Urothelium cell line (cell line): Measurements from ENCODE around the gene CPN1.
"Not testable (repeated sequence)": the region's sequence is repeated elsewhere in the genome, so short reads cannot be mapped to it uniquely, and the experiment has no call there.

ENCODE experiments used
- DNase-seq: peaks from one replicate; pipeline ENCODE4 v3.0.0; 2011; ENCODE audit warnings: low spot score, mixed read lengths
- FAIRE-seq: peaks from 2 replicates; lab custom pipeline; 2011; peaks lifted over from hg19 to GRCh38; lab: Jason Lieb, UNC

CPN1 gene

DNA sequence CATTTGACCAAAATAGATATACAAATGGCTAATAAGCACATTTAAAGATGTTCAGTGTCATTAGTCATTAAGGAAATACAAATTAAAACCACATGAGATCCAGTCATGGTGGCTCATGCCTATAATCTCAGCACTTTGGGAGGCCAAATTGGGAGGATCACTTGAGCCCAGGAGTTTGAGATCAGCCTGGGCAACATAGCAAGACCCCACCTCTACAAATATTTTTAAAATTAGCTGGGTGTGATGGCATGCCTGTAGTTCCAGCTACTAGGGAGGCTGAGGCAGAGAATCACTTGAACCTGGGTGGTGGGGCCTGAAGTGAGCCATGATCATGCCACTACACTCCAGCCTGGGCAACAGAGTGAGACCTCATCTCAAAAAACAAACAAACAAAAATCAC, 607 bp upstream of the CPN1 start:
- not testable (repeated sequence) for DNase-seq, FAIRE-seq

- no peak for DNase-seq
- FAIRE-seq: no peak
Measured at GRCh38 chr10:100076750-100077149, 4.9 kb downstream of the CPN1 start.

GRCh38 chr10:100075426-100076220, 6.0 kb downstream of the CPN1 start:
- FAIRE-seq (no peak), DNase-seq (no peak)

GRCh38 chr10:100072514-100072913, 9.2 kb downstream of the CPN1 start:
- FAIRE-seq (no peak), DNase-seq (no peak)

- DNase-seq (no peak), FAIRE-seq (no peak)
Measured at GRCh38 chr10:100071529-100071928, 10.1 kb downstream of the CPN1 start.

- no peak for FAIRE-seq
- DNase-seq: no peak
Measured at GRCh38 chr10:100067466-100067865, 14.2 kb downstream of the CPN1 start.

DNA sequence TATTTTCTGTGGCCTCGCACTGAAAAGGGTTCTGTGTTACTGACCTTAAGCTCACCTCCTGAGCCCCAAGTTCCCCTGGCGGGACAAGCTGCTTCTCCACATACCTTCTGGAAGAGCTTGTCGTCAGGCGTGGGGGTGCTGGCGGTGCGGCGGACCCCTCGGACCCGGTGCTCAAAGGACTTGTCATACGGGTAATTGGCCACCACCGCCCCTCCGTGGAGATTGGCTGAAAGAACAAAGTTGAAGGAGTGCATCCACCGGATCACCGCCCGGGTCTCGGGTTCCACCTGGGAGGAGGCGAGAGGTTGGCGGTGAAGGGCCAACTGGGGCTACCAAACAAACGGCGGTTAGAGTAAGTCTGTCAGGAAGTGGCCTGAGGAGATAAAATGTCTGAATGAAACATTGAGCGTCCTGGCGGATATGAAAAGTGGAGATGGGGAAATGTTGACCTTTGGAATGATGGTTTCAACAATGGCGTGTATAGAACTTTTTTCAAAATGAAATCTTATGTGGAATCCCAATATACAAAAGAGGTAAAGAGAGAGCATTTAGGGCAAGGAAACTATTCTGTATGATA, 16.5 kb downstream of the CPN1 start:
- FAIRE-seq (no peak), DNase-seq (no peak)

DNA sequence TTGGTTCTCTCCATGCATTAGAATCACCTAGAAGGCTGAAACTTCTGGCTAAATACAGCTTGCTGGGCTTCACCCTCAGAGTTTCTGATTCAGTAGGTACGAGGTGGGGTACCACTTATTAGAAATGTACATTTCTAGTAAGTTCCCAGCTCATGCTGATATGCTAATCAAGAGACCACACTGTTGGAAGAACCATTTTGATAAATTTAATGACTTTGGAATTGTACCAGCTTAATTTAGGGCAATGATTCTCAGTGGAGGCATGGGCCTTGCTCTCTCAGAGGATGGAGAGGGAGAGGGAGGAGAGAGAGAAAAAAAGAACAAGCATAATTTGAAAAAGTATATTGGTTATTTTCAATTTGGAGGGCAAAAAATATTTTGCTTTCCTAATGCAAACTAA, 20.3 kb downstream of the CPN1 start:
- FAIRE-seq (no peak), DNase-seq (no peak)

DNA sequence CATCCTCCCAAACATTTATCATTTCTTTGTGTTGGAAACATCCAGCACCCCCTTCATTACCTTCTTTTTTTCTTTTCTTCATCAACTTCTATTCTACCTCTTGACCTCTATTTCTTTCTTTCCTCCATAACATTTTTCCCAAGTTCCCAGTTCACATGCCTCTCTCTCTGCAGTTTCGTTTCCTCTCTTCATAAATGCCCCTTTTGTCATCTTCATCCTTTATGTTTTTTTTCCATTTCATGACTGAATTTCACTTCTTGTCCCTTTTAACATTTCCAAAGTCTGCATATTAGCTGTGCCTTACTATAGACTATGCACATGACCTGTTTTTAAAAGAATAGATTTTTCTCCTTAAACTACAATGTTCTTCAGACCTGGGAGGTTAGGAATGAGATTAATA, 23.7 kb downstream of the CPN1 start:
- DNase-seq (no peak), FAIRE-seq (no peak)

DNA sequence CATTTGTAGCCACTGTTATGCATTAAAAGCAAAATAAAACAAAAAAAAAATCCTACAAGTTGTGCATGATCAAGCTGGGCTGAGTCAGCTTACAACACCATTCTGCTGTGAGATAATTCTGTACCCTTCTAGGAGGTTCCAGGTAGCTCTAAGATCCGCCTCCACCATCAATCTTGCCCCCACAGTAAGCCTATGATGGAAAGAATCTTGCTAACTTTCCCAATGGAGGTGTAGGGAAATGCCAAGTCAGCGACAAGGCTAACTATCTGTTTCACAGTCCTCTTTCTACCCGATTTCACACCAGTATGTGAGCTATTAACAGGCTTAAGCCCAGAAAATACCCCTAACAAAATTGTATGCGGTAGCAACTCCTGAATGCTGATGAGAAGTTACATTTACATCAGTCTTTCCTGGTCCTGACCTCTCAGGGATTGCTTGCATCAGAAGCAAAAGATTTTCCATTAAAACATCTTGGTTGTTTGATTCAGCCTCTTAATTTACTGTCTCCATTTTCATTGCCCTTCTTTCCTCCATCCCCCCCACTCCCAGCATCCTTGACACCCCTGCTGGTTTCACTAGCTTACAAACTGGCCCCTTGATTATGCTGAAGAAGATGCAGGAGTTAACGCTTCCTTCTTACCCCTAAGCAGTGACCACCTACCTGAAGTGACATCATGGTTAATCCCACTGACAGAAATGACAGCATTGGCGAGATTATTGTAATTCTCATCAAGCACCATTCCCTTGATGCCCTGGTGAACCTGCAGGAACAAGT, 27.8 kb downstream of the CPN1 start:
- DNase-seq (no peak), FAIRE-seq (no peak)

- FAIRE-seq (no peak), DNase-seq (peak; percentile 72)
Measured at GRCh38 chr10:100046021-100046486, 35.6 kb downstream of the CPN1 start.

DNA sequence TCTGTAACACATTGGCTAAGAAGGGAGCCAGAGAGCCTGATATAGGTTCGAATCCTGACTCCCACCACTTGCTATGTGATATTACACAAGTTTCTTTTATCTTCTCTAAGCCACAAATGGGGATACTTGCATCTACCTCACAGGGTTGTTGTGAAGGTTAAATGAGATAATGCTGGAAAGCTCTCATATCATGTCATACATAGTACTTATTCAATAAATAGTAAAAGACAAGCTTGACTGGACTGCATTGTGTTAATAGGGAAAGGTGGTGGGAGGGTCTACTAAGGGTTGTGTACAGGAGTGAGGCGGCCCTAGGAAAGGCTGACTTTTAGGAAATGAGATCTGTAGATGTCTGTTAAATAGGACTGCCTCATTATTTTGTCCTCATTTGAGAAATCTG, 36.1 kb downstream of the CPN1 start:
- FAIRE-seq: no peak
- DNase-seq: no peak

GRCh38 chr10:100043796-100044195, 37.9 kb downstream of the CPN1 start:
- no peak for DNase-seq
- no peak for FAIRE-seq

GRCh38 chr10:100043344-100043743, 38.3 kb downstream of the CPN1 start:
- FAIRE-seq (no peak), DNase-seq (peak; percentile 42)

- FAIRE-seq (no peak), DNase-seq (no peak)
Measured at GRCh38 chr10:100041306-100042002, 40.2 kb downstream of the CPN1 start.

- FAIRE-seq (no peak), DNase-seq (no peak)
Measured at GRCh38 chr10:100038561-100039071, 43.1 kb downstream of the CPN1 start.

DNA sequence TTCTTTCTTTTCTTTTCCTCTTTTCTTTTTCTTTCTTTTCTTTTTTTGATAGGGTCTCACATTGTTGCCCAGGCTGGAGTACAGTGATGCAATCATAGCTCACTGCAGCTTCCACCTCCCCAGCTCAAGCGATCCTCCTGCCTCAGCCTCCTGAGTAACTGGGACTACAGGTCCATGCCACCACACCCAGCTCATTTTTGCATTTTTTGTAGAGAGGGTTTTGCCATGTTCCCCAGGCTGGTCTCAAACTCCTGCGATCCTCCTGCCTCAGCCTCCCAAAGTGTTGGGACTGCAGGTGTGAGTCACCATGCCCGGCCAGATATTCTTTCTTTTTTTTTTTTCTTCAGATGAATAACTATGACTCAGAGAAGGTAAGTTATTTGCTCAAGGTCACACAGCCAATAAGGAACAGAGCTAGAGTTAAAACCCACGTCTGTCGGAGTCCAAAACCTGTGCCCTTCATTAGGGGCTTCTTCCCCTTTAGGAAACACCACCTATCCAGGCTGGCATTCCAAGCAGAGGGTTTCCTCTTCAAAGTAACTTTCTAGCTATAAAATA, 43.8 kb downstream of the CPN1 start:
- FAIRE-seq (no peak), DNase-seq (no peak)

- no peak for FAIRE-seq
- no peak for DNase-seq
Measured at GRCh38 chr10:100036850-100037249, 44.8 kb downstream of the CPN1 start.

GRCh38 chr10:100033766-100034418, 47.8 kb downstream of the CPN1 start:
- FAIRE-seq: no peak
- no peak for DNase-seq

DNA sequence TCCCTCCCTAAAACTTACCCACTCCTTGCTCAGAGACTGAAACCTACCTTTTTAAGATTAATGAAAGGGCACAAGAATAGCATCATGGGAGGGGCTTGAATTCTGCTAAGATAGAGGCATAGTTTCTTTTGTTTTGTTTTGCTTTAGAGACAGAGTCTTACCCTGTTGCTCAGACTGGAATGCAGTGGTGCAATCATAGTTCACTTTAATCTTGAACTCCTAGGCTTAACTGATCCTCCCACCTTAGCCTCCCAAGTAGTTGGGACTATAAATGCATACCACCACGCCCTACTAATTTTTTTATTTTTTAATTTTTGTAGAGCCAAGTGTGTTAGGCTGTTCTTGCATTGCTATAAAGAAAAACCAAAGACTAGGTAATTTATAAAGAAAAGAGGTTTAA, 54.3 kb downstream of the CPN1 start:
- FAIRE-seq (no peak), DNase-seq (no peak)
